RWPE2 (cell line): ENCODE measurements around the gene SGK2.
"Not testable (repeated sequence)": the region's sequence is repeated elsewhere in the genome, so short reads cannot be mapped to it uniquely, and the experiment has no call there.

Experiments used
- ATAC-seq: fragments of 200-7000 bp; cut with Tn5 transposase; 3 replicates; pipeline ENCODE4 v1.9.1; 2021; ENCODE audit warnings: low read depth
- DNase-seq: peaks from one replicate; pipeline ENCODE4 v3.0.0-alpha.2; 2020; ENCODE audit warnings: low spot score
- H3K27ac ChIP-seq: fragments of 450-650 bp; 2 replicates; pipeline ENCODE4 v1.5.1; 2017; ENCODE audit warnings: mild to moderate bottlenecking; ENCODE audit not compliant: poor library complexity, severe bottlenecking
- H3K27me3 ChIP-seq: fragments of 250-450 bp; sonication (Bioruptor Pico); 2 replicates; pipeline ENCODE4 v1.5.1; 2021; ENCODE audit warnings: mild to moderate bottlenecking, moderate library complexity; ENCODE audit not compliant: insufficient read depth, poor library complexity, severe bottlenecking
- H3K36me3 ChIP-seq: fragments of 250-450 bp; sonication (Bioruptor Pico); 2 replicates; pipeline ENCODE4 v1.5.1; 2020; ENCODE audit warnings: low read depth, mild to moderate bottlenecking, moderate library complexity
- H3K4me1 ChIP-seq: fragments of 250-450 bp; sonication (Bioruptor Pico); 2 replicates; pipeline ENCODE4 v1.5.1; 2021; ENCODE audit warnings: mild to moderate bottlenecking, moderate library complexity; ENCODE audit not compliant: insufficient read depth, poor library complexity, severe bottlenecking
- H3K4me3 ChIP-seq: fragments of 250-450 bp; sonication (Bioruptor Pico); 2 replicates; pipeline ENCODE4 v1.5.1; 2021; ENCODE audit warnings: mild to moderate bottlenecking, moderate library complexity; ENCODE audit not compliant: severe bottlenecking
- H3K9me3 ChIP-seq: fragments of 250-450 bp; sonication (Bioruptor Pico); 2 replicates; pipeline ENCODE4 v1.5.1; 2021; ENCODE audit warnings: mild to moderate bottlenecking, moderate library complexity; ENCODE audit not compliant: severe bottlenecking
- TF ChIP-seq, protein P1 (sequence below): fragments of 450-650 bp; IDR thresholded peaks from one replicate; pipeline ENCODE4 v1.5.1; 2017; ENCODE audit warnings: mild to moderate bottlenecking, moderate library complexity; ENCODE audit not compliant: poor library complexity, severe bottlenecking

The SGK2 gene

GRCh38 chr20:43605715-43606114 is 46.9 kb downstream of the SGK2 start:
- DNase-seq (no peak), ATAC-seq (no peak)
- H3K27ac ChIP-seq: no peak overlapping the region
- H3K27me3 ChIP-seq: no peaks in the 10 kb centered on the region
- TF ChIP-seq, protein P1, sequence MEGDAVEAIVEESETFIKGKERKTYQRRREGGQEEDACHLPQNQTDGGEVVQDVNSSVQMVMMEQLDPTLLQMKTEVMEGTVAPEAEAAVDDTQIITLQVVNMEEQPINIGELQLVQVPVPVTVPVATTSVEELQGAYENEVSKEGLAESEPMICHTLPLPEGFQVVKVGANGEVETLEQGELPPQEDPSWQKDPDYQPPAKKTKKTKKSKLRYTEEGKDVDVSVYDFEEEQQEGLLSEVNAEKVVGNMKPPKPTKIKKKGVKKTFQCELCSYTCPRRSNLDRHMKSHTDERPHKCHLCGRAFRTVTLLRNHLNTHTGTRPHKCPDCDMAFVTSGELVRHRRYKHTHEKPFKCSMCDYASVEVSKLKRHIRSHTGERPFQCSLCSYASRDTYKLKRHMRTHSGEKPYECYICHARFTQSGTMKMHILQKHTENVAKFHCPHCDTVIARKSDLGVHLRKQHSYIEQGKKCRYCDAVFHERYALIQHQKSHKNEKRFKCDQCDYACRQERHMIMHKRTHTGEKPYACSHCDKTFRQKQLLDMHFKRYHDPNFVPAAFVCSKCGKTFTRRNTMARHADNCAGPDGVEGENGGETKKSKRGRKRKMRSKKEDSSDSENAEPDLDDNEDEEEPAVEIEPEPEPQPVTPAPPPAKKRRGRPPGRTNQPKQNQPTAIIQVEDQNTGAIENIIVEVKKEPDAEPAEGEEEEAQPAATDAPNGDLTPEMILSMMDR: no peak
- no peak overlapping the region for H3K4me3 ChIP-seq
- no peaks in the 10 kb centered on the region for H3K4me1 ChIP-seq
- no peaks in the 10 kb centered on the region for H3K9me3 ChIP-seq
- H3K36me3 ChIP-seq: peaks cover 64% of the 10 kb centered on the region

GRCh38 chr20:43607278-43607677 is 48.5 kb downstream of the SGK2 start:
- H3K36me3 ChIP-seq: peaks cover 51% of the 10 kb centered on the region
- DNase-seq, H3K27ac ChIP-seq, H3K4me3 ChIP-seq, H3K27me3 ChIP-seq, ATAC-seq, H3K9me3 ChIP-seq, H3K4me1 ChIP-seq: not testable (repeated sequence)

GRCh38 chr20:43631598-43631997 is 72.8 kb downstream of the SGK2 start:
- ATAC-seq (no peak), DNase-seq (peak; percentile 46)
- Histone ChIP-seq H3K36me3 (peaks cover 53% of the 10 kb centered on the region), H3K9me3 (no peaks in the 10 kb centered on the region), H3K4me3 (no peak overlapping the region), H3K4me1 (no peaks in the 10 kb centered on the region), H3K27me3 (no peaks in the 10 kb centered on the region), H3K27ac (no peak overlapping the region)
- TF ChIP-seq, protein P1: no peak
